Breast epithelium (tissue), 3 donors: Measurements from ENCODE around the gene SPN.

Experiments
- POLR2A ChIP-seq: fragments of 450-650 bp; IDR thresholded peaks from one replicate; pipeline ENCODE4 v1.6.1; 2016; ENCODE audit warnings: antibody characterized with exemption, mild to moderate bottlenecking, moderate library complexity
- TF ChIP-seq, protein P1 (sequence below), 3 donors: fragments of 450-650 bp; IDR thresholded peaks; one replicate each; pipeline ENCODE4 v1.5.1; 2016 to 2017; ENCODE audit warnings: antibody characterized with exemption in 3 of 3, mild to moderate bottlenecking in 3 of 3, moderate library complexity in 3 of 3

GRCh38 chr16:29663807-29664090 lies 702 bp downstream of the SPN start:
- TF ChIP-seq, protein P1, sequence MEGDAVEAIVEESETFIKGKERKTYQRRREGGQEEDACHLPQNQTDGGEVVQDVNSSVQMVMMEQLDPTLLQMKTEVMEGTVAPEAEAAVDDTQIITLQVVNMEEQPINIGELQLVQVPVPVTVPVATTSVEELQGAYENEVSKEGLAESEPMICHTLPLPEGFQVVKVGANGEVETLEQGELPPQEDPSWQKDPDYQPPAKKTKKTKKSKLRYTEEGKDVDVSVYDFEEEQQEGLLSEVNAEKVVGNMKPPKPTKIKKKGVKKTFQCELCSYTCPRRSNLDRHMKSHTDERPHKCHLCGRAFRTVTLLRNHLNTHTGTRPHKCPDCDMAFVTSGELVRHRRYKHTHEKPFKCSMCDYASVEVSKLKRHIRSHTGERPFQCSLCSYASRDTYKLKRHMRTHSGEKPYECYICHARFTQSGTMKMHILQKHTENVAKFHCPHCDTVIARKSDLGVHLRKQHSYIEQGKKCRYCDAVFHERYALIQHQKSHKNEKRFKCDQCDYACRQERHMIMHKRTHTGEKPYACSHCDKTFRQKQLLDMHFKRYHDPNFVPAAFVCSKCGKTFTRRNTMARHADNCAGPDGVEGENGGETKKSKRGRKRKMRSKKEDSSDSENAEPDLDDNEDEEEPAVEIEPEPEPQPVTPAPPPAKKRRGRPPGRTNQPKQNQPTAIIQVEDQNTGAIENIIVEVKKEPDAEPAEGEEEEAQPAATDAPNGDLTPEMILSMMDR (IDR thresholded peaks at IDR 0.05) = no peak
- TF ChIP-seq POLR2A = no peak
